ENCODE data around the gene MRPS23. TPM values are rescaled to one million over a fixed set of nuclear protein-coding genes. Genes with fewer than 3 reads are reported as not detected.
A peak's percentile ranks its signal among the peaks of the same experiment; 100 is the strongest.

MRPS23 gene
- total and polyA plus RNA-seq, 12 donors, result 9.9 to 132 (median 75.5) TPM

DNA sequence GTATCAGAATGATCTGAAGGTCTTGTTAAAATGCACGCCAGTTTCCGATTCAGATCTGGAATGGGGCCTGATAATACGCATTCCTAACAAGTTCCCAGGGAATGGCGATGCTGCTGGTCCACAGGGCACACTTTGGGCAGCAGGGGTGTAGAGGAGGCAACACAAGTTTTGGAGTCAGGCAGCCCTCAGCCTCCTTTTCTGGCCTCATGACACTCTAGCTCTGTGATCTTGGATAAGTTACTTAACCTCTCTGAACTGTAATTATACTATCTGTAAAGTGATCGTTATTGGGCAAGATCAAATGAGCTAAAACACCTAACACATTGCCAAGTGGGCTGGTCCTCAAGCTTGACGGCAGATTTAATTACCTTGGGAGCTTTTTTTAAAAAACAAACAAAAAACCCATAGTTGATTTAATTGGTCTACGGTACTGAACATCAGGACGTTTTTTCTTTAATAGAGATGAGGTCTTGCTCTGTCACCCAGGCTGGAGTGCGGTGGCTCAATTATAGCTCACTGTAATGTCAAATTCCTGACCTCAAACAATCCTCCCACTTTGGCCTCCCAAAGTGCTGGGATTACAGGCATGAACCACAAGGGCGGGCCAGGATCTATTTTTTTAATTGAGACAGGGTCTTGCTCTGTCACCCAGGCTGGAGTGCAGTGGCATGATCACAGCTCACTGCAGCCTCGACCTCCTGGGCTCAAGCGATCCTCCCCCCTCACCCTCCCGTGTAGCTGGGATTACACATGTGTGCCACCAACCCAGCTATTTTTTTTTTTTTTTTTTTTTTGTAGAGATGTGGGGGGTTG is 10.0 kb upstream of the MRPS23 start:
- intact Hi-C loops (cut with DNase I), result loop anchor here (2.0 to 10.0 kb wide), 11 partner anchors 32 to 257 kb away; partner anchors contain the start of gene DYNLL2 (in 6 of the 10)
- Histone ChIP-seq H3K27me3 (no peaks in the 10 kb centered on the region), H3K36me3 (peaks cover 0 to 19% (median 0%) of the 10 kb centered on the region in 9 donors), H3K4me3 (no peak overlapping the region), H3K9me3 (no peaks in the 10 kb centered on the region), H3K4me1 (peaks cover 16 to 64% (median 34%) of the 10 kb centered on the region in 9 donors), H3K27ac (no peak overlapping the region)
- no peak for ATAC-seq
- WGBS, 2 donors, result 58 to 61% methylated on average over 13 of the region's 13 CpGs
- TF ChIP-seq, protein P1, sequence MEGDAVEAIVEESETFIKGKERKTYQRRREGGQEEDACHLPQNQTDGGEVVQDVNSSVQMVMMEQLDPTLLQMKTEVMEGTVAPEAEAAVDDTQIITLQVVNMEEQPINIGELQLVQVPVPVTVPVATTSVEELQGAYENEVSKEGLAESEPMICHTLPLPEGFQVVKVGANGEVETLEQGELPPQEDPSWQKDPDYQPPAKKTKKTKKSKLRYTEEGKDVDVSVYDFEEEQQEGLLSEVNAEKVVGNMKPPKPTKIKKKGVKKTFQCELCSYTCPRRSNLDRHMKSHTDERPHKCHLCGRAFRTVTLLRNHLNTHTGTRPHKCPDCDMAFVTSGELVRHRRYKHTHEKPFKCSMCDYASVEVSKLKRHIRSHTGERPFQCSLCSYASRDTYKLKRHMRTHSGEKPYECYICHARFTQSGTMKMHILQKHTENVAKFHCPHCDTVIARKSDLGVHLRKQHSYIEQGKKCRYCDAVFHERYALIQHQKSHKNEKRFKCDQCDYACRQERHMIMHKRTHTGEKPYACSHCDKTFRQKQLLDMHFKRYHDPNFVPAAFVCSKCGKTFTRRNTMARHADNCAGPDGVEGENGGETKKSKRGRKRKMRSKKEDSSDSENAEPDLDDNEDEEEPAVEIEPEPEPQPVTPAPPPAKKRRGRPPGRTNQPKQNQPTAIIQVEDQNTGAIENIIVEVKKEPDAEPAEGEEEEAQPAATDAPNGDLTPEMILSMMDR (IDR thresholded peaks at IDR 0.05), result no peak
- no peak for DNase-seq

DNA sequence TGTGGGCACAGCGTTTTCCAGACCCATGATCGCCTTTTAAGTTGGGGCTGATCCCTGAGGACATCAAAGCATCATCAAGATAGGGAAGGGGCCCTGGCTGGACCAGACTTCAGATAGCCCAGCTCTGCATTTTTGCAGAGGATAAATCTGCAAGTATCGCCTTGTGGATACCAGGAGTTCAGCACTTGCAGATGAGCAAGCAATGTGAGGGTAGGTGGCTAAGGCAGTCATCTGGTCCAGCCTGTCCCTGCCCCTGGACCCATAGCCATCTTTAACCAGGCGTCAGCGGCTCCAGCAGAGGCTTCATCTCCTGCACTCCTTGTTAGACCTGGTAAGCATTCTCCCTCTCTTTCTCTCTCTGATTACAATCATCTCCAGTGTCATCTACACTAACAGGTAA is 9.0 kb upstream of the MRPS23 start:
- H3K27me3 ChIP-seq, result no peaks in the 10 kb centered on the region
- TF ChIP-seq, protein P1 (IDR thresholded peaks at IDR 0.05), result no peak
- 74% methylated on average over 5 of the region's 5 CpGs for WGBS, 2 donors
- H3K4me3 ChIP-seq, result no peak overlapping the region
- DNase-seq (no peak), ATAC-seq (no peak)
- H3K27ac ChIP-seq, result no peak overlapping the region
- H3K36me3 ChIP-seq, result peaks cover 0 to 10% (median 0%) of the 10 kb centered on the region in 9 donors
- H3K9me3 ChIP-seq, result no peaks in the 10 kb centered on the region
- intact Hi-C loops (cut with DNase I), result loop anchor here (1.0 to 10.0 kb wide), 14 partner anchors 33 to 258 kb away; partner anchors contain the start of gene DYNLL2 (in 4 of the 10)
- H3K4me1 ChIP-seq, result peaks cover 16 to 71% (median 34%) of the 10 kb centered on the region in 9 donors

DNA sequence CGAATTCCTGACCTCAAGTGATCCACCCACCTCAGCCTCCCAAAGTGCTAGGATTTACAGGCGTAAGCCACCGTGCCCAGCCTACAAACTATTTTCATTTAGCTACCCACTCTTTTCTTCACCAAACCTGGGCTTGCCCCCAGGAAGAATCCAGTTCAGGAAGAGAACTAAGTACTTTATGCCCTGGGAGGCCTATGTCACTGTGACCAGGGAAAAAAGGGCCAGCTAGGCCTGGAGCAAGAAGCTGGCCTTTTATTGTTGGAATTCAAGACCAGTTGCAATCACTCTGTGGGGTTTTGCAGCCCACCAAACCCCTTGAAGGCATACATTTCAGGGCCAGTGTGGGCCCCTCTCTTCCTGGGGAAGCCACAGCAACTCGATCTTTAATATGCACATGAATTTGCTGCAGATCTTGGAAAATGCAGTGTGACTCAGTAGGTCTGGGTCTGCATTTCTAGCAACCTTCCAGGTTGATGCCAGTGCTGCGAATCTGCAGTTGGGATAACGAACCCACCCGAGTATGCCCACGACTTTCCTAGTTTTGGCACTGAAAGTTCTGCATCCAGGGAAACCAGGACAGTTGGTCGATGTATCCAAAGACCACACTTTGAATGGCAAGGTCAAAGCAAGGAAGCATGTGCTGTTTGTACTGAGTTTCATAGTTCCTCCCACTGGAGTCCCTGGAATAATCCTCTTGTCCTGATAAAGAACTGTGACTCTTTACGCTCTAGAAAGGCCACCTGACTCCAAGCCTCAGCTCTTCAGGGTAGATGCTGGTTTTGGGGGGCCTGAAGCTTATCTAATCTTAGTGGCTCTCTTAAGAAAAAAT is 7.2 kb upstream of the MRPS23 start:
- Histone ChIP-seq H3K27ac (no peak overlapping the region), H3K27me3 (no peaks in the 10 kb centered on the region), H3K4me1 (peaks cover 18 to 75% (median 37%) of the 10 kb centered on the region in 9 donors), H3K4me3 (no peak overlapping the region), H3K36me3 (no peaks in the 10 kb centered on the region), H3K9me3 (no peaks in the 10 kb centered on the region)
- intact Hi-C loops (cut with DNase I), result loop anchor here (1.0 to 10.0 kb wide), 8 partner anchors 35 to 260 kb away; partner anchors contain the start of gene DYNLL2 (in 4 of the 10)
- 78 to 80% methylated on average over 10 of the region's 10 CpGs for WGBS, 2 donors
- TF ChIP-seq, protein P1 (IDR thresholded peaks at IDR 0.05), result no peak
- no peak for DNase-seq
- ATAC-seq, result no peak

DNA sequence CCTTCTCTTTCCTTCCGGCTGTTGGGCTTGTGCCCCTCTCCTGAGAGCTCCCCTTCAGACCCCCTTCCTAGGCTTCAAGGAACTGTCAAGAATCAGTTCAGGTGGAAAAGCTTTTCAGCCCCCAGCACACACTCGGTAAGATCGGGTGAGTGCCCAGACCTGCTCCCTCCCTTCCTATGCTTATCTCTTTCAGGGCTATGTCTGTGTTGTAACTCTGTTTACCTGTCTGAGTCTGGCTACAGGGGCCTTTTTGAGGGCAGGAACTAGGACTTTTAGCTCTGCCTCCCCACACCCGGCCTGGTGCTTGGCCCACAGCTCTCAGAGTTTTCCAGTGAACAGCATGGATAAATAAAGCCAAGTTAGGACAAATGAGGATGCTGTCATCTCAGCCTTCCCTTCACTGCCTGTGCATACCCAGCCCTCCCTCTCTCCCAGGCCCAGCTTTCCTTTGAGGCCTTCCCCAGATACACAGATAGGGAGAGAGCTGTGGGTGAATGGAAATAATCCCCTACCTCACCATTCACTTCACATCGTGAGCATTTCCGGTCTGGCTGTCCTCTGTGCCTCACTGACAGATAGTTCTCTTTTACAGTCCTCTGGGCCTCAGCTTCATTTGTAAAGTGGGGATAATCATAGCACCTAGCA is 5.7 kb upstream of the MRPS23 start:
- no peak overlapping the region for H3K4me3 ChIP-seq
- peaks cover 10 to 74% (median 33%) of the 10 kb centered on the region in 9 donors for H3K4me1 ChIP-seq
- H3K27me3 ChIP-seq, result no peaks in the 10 kb centered on the region
- intact Hi-C loops (cut with DNase I), result loop anchor here (2.0 to 10.0 kb wide), 7 partner anchors 37 to 262 kb away; partner anchors contain the start of gene DYNLL2 (in 4 of the 10)
- TF ChIP-seq, protein P1 (IDR thresholded peaks at IDR 0.05), result no peak
- no peaks in the 10 kb centered on the region for H3K36me3 ChIP-seq
- 35 to 41% methylated on average over 5 to 6 of the region's 6 CpGs for WGBS, 2 donors
- ATAC-seq, result no peak
- peak overlapping the region in 5 of 10 donors; percentile 12 to 91 (median 47) for H3K27ac ChIP-seq
- no peaks in the 10 kb centered on the region for H3K9me3 ChIP-seq
- DNase-seq, result no peak

Measured in heart right ventricle (tissue), 16 donors.